Measurements from ENCODE around the gene KCNG1.

Gene KCNG1

DNA sequence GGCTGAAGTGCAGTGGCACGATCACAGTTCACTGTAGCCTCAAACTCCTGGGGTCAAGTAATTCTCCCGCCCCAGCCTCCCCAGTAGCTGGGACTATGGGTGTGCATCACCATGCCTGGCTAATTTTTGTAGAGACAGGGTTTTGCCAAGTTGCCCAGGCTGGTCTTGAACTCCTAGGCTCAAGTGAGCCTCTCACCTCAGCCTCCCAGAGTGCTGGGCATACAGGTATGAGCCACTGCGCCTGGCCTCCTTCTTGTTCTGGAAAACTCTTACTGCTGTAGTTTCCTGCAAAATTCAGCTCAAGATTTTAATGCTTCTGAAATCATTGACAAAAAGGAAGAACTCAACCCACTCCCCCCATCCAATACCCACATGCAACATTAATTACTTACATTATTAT lies 21.9 kb upstream of the KCNG1 start:
- no peak overlapping the region for H3K27ac ChIP-seq
- TF ChIP-seq, protein P1, sequence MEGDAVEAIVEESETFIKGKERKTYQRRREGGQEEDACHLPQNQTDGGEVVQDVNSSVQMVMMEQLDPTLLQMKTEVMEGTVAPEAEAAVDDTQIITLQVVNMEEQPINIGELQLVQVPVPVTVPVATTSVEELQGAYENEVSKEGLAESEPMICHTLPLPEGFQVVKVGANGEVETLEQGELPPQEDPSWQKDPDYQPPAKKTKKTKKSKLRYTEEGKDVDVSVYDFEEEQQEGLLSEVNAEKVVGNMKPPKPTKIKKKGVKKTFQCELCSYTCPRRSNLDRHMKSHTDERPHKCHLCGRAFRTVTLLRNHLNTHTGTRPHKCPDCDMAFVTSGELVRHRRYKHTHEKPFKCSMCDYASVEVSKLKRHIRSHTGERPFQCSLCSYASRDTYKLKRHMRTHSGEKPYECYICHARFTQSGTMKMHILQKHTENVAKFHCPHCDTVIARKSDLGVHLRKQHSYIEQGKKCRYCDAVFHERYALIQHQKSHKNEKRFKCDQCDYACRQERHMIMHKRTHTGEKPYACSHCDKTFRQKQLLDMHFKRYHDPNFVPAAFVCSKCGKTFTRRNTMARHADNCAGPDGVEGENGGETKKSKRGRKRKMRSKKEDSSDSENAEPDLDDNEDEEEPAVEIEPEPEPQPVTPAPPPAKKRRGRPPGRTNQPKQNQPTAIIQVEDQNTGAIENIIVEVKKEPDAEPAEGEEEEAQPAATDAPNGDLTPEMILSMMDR (IDR thresholded peaks at IDR 0.05): no peak
- TF ChIP-seq ZFX (IDR thresholded peaks at IDR 0.05; ENCODE audit: borderline replicate concordance): no peak

DNA sequence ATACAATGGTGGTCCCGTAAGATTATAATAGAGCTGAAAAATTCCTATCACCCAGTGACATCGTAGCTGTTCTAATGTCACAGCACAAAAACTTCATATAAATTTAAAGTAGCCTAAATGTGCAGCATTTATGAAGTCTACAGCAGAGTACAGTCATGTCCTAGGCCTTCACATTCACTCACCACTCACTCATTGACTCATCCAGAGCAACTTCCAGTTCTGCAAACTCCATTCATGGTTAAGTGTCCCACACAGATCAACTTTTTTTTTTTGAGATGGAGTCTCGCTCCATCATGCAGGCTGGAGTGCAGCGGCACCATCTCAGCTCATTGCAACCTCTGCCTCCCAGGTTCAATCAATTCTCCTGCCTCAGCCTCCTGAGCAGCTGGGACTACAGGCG lies 20.9 kb upstream of the KCNG1 start:
- no peak for TF ChIP-seq ZFX (IDR thresholded peaks at IDR 0.05; ENCODE audit: borderline replicate concordance)
- TF ChIP-seq, protein P1 (IDR thresholded peaks at IDR 0.05): no peak
- no peak overlapping the region for H3K27ac ChIP-seq

DNA sequence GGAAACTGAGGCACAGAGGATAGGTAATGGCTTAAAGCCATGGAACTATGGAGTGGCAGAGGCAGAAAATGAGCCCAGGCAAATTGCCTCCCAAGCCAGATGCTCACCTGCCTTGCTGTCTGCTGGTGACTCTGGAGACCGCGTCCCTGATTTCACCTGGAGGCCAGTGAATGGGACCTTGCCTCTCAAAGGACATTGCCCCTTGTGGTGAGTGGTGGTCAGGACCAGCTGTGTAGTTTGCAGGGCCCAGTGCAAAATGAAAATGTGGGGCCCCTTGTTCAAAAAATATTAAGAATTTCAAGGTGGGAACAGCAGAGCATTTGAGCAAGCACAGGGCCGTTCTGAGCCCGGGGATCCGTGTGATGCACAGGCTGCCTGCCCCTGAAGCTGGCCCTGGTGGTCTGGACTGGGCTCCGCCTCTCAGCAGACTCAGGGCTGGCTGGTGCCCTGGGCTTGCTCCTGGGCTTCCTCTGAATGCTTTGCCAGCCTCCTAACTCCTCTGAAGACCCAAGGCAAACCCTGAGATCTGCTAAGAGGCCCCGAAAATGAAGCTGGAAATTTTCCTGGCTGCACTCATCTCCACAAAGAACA lies 19.8 kb upstream of the KCNG1 start:
- no peak overlapping the region for H3K27ac ChIP-seq
- TF ChIP-seq ZFX (IDR thresholded peaks at IDR 0.05; ENCODE audit: borderline replicate concordance): no peak
- TF ChIP-seq, protein P1 (IDR thresholded peaks at IDR 0.05): no peak

DNA sequence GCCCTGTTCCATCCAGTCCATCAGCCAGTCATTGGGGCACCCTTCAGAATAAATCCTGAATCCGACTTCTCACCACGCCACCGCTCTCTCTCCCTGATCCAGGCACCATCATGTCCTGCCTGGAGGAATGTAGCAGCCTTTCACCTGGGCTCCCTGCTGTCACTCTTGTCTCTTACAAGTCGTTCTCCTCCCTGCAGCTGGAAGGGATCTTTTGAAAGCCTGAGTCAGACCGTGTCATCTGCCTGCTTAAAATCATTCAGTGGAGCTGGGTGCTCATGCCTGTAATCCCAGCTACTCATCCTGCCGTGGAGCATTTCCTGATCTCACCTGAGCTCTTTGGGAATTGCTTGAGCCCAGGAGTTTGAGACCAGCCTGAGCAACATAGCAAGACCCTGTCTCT lies 19.2 kb upstream of the KCNG1 start:
- TF ChIP-seq, protein P1 (IDR thresholded peaks at IDR 0.05): no peak
- no peak for TF ChIP-seq ZFX (IDR thresholded peaks at IDR 0.05; ENCODE audit: borderline replicate concordance)
- H3K27ac ChIP-seq: no peak overlapping the region

DNA sequence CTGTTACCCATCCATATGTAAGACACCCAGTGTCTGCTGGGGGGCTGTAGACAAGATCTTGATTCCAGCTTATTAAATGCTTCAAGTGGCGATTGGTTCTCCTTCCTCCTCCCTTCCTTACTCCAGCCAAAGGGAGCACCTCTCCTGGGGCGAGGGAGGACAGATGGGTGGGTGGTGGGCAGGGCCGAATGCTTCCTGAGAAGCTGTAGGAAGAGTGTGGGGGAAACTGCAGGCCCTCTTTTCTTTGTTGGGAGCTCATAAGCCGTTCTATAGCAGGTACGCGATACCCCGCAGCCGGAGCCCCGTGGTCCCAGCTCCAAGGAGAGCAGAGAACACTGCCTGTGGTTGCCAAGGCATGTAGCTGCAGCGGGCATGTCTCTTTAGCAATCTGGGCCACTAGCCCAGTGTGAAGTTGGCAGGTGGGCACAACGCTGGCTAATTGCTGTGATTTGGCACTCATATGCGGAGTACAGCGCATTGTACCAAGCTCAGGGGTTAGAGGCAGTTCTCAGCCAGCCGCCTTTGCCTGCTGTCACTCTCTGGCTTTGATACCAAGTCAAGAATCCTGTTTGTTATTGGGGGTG lies 14.7 kb upstream of the KCNG1 start:
- no peak for TF ChIP-seq ZFX (IDR thresholded peaks at IDR 0.05; ENCODE audit: borderline replicate concordance)
- TF ChIP-seq, protein P1 (IDR thresholded peaks at IDR 0.05): no peak
- no peak overlapping the region for H3K27ac ChIP-seq

DNA sequence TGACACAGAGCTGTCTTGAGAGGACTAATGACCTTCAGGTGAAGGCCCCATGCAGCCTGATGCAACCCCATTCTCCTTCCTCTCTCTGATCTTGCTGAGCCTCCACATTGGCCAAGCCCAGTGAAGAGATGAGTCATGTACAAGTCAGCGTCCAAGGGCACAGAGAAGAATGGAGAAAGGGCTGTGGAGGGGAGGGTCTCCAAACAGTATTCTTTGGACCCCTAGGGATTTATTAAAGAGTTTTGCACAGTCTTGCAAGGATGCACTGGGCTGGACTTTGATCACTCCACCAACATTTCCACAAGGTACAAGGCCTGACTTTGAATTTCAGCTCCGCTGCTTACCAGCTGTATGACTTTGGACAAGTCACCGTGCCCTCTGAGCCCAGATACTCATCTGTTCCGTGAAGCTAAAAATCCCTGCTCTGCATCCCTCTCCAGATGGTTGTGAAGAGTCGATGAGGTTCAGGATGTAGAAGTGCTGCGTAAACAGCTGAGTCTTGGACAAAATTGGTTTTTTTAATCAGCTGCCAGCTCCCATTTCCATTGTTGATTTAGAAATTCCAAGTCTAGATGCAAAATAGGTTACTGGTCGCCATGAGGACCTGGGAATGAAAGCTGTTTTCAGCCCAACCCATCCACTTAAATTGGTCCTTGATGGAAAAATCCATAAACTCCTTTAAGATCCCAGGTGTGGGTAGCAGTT lies 14.1 kb upstream of the KCNG1 start:
- H3K27ac ChIP-seq: no peak overlapping the region
- TF ChIP-seq, protein P1 (IDR thresholded peaks at IDR 0.05): no peak
- no peak for TF ChIP-seq ZFX (IDR thresholded peaks at IDR 0.05; ENCODE audit: borderline replicate concordance)

DNA sequence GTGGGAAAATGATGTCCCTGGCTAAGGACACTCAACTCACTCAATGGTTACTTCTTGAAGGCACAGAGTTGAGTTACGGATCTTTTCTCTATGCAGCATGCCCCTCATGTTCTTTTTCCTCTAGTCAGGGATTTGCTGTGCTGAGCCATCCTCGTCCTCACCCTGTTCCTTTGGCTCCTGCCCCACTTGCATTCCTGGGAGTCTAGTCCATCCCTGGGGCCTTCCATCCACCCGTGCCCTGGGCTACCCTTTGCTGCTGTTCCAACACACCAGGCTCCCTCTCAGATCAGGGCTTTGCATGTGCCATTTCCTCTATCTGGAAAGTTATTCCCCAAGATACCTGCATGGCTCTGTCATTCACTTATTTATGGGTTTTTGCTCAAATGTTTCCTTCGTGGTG lies 13.3 kb upstream of the KCNG1 start:
- no peak overlapping the region for H3K27ac ChIP-seq
- TF ChIP-seq, protein P1 (IDR thresholded peaks at IDR 0.05): no peak
- TF ChIP-seq ZFX (IDR thresholded peaks at IDR 0.05; ENCODE audit: borderline replicate concordance): no peak

Data from 22Rv1 (cell line).